Calu3 (cell line): ENCODE data around the gene DNMBP. TPM values are rescaled to one million over a fixed set of nuclear protein-coding genes. Genes with fewer than 3 reads are reported as not detected.

Experiments used
- BruUV-seq: library from RNA; stranded (reverse); fragments of 400-500 nt; replicated peaks from 2 replicates; lab custom pipeline; 2021; lab: Mats Ljungman, UMichigan
- CTCF ChIA-PET: fragments of 300-600 bp; sonication (Branson Sonifier 250); formaldehyde crosslinking; loops from one replicate; lab custom pipeline; 2022; ENCODE audit warnings: antibody characterized with exemption; lab: Charles Lee
- DNase-seq: peaks from one replicate; pipeline ENCODE4 v3.0.0; 2022
- H3K27ac Mint-ChIP-seq: one replicate; pipeline ENCODE4 v1.8.0; 2022; ENCODE audit warnings: mixed read lengths; ENCODE audit not compliant: unreplicated experiment
- H3K27me3 Mint-ChIP-seq: one replicate; pipeline ENCODE4 v1.8.0; 2022; ENCODE audit warnings: mixed read lengths; ENCODE audit not compliant: unreplicated experiment
- H3K36me3 Mint-ChIP-seq: one replicate; pipeline ENCODE4 v1.8.0; 2022; ENCODE audit warnings: mild to moderate bottlenecking, moderate library complexity, mixed read lengths; ENCODE audit not compliant: insufficient read depth, unreplicated experiment
- H3K4me1 Mint-ChIP-seq: one replicate; pipeline ENCODE4 v1.8.0; 2022; ENCODE audit warnings: mild to moderate bottlenecking, low read depth, mixed read lengths; ENCODE audit not compliant: unreplicated experiment
- H3K4me3 Mint-ChIP-seq: one replicate; pipeline ENCODE4 v1.8.0; 2022; ENCODE audit warnings: mild to moderate bottlenecking, low read depth, moderate library complexity, mixed read lengths; ENCODE audit not compliant: unreplicated experiment
- H3K9me3 Mint-ChIP-seq: one replicate; pipeline ENCODE4 v1.8.0; 2022; ENCODE audit warnings: low read depth, mixed read lengths; ENCODE audit not compliant: unreplicated experiment
- intact Hi-C: fragments of 100-400 bp; cut with micrococcal nuclease; formaldehyde crosslinking; loops from one replicate; pipeline ENCODE4 v1.10.0; 2022; ENCODE audit not compliant: unreplicated experiment
- total RNA-seq: library from RNA; stranded (reverse); gene quantifications from 2 replicates; pipeline ENCODE4 v1.2.3, GENCODE V29; 2022
- TF ChIP-seq, protein P1 (sequence below): fragments of 200-600 bp; IDR thresholded peaks from one replicate; pipeline ENCODE4 v1.8.0; 2022; ENCODE audit warnings: antibody characterized with exemption; ENCODE audit not compliant: unreplicated experiment

DNMBP gene
- total RNA-seq, 1 experiment from 2014 or later: 17.6 TPM

DNA sequence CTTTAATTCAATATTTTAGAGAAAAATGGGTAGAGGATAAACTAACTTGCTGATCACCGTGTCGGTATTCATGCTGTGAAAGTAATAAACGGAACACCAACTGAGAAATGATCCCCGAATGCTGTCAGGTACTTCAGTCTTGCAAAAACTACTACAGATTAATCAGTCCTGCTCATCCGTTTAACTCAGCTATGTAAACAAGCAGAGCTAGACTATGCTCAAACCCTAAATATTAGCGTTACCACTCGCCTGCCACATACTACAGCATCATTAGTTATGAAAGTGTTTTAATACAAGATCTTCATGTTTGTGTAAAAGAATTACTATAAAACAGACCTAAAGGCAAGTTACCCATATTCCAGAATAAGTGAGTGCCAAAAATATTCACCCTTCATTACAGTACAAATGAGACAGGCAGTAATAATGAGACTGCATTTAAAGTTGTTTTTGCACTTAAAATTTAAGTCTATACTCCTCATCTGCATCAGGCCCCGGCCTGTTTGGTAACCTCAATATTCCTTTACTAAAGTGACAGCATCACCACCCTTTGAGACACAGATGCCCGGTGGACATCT, 952 bp downstream of the DNMBP start:
- intact Hi-C loops: loop anchor here (5.0 kb wide), 1 partner anchor 81 kb away; no protein-coding TSS in a partner anchor
- no peak overlapping the region for H3K27ac Mint-ChIP-seq
- BruUV-seq: no TSS peak

DNA sequence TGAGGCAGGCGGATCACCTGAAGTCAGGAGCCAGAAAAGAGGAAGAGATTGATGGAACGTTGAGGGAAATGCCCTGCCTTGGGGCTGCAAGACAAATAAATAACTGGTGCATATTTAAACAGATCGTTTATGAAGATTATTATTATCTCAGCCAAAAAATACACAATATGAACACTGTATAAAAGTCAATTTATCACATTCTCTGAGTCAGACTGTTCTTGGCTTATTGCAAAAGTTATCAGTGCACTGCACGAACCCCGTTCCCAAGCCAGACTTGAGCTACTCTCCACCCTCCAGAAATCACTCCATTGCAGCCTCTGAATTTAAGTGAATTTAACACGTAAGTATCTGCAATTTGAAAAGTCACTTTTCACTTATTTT, 1.6 kb downstream of the DNMBP start:
- no TSS peak for BruUV-seq
- Mint-ChIP-seq H3K36me3 (peaks cover 20% of the 10 kb centered on the region), H3K27me3 (no peaks in the 10 kb centered on the region), H3K9me3 (no peaks in the 10 kb centered on the region), H3K27ac (no peak overlapping the region), H3K4me1 (peaks cover 26% of the 10 kb centered on the region), H3K4me3 (peak overlapping the region; percentile 74)
- CTCF ChIA-PET: interaction anchor here (0.8 to 1.4 kb wide), 2 partner anchors 119 to 149 kb away, joined by 3 read pairs; no protein-coding TSS in a partner anchor
- intact Hi-C loops: loop anchor here (5.0 kb wide), 1 partner anchor 81 kb away; no protein-coding TSS in a partner anchor
- DNase-seq: no peak
- TF ChIP-seq, protein P1, sequence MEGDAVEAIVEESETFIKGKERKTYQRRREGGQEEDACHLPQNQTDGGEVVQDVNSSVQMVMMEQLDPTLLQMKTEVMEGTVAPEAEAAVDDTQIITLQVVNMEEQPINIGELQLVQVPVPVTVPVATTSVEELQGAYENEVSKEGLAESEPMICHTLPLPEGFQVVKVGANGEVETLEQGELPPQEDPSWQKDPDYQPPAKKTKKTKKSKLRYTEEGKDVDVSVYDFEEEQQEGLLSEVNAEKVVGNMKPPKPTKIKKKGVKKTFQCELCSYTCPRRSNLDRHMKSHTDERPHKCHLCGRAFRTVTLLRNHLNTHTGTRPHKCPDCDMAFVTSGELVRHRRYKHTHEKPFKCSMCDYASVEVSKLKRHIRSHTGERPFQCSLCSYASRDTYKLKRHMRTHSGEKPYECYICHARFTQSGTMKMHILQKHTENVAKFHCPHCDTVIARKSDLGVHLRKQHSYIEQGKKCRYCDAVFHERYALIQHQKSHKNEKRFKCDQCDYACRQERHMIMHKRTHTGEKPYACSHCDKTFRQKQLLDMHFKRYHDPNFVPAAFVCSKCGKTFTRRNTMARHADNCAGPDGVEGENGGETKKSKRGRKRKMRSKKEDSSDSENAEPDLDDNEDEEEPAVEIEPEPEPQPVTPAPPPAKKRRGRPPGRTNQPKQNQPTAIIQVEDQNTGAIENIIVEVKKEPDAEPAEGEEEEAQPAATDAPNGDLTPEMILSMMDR: no peak

More for the DNA sequence above, 952 bp downstream of the DNMBP start:
- CTCF ChIA-PET: interaction anchor here (0.8 to 1.9 kb wide), 8 partner anchors 12 to 149 kb away, joined by 3 to 11 read pairs (median 4); no protein-coding TSS in a partner anchor
- Mint-ChIP-seq H3K9me3 (no peaks in the 10 kb centered on the region), H3K27me3 (no peaks in the 10 kb centered on the region), H3K4me3 (peak overlapping the region; percentile 74), H3K36me3 (peaks cover 20% of the 10 kb centered on the region), H3K4me1 (peaks cover 26% of the 10 kb centered on the region)
- DNase-seq: no peak
- TF ChIP-seq, protein P1: no peak

DNA sequence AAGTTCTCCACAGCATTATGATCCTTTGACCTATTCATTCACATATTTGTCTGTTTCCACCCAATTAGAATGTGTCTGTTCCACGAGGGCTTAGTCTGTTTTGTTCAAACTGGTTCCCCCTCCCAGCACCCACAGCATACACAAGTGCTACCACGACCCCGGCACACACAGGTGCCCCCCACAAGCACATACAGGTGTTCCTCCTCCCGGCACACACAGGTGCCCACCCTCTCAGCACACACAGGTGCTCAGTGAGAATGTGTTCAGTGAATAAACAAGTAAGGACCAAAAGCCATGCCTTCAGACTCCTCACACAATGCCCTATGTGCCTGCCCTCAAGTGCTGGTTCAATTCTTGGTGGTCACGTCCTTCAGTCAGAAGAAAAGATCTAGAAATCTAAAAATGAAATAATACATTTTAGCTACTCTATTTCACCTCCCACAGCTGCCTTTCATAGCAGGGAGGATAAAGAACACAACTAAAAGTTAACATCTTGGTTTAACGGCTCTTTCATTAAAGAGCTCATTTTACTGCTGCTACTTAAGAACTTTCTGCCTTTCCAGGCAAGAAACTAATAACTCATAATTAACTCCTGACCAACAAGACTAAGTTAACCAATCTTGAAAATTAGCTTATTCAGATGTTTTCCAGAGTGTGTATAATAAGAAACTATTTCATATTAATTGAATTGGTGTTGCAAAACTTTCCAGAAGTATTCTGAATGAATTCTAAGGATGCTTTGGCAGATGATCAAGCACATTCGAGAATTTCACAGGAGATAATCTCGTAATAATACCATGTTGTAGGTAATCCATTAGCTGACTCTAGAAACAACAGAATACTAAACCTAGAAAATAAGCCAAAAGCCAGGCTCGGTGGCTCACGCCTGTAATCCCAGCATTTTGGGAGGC, 2.3 kb downstream of the DNMBP start:
- Mint-ChIP-seq H3K27ac (peak overlapping the region; percentile 75), H3K36me3 (peaks cover 20% of the 10 kb centered on the region), H3K4me1 (peaks cover 26% of the 10 kb centered on the region), H3K4me3 (peak overlapping the region; percentile 74), H3K27me3 (no peaks in the 10 kb centered on the region), H3K9me3 (no peaks in the 10 kb centered on the region)
- TF ChIP-seq, protein P1: no peak
- intact Hi-C loops: loop anchor here (5.0 kb wide), 1 partner anchor 80 kb away; no protein-coding TSS in a partner anchor
- DNase-seq: no peak
- no TSS peak for BruUV-seq
- CTCF ChIA-PET: interaction anchor here (1.4 kb wide), 1 partner anchor 119 kb away, joined by 3 read pairs; no protein-coding TSS in a partner anchor

DNA sequence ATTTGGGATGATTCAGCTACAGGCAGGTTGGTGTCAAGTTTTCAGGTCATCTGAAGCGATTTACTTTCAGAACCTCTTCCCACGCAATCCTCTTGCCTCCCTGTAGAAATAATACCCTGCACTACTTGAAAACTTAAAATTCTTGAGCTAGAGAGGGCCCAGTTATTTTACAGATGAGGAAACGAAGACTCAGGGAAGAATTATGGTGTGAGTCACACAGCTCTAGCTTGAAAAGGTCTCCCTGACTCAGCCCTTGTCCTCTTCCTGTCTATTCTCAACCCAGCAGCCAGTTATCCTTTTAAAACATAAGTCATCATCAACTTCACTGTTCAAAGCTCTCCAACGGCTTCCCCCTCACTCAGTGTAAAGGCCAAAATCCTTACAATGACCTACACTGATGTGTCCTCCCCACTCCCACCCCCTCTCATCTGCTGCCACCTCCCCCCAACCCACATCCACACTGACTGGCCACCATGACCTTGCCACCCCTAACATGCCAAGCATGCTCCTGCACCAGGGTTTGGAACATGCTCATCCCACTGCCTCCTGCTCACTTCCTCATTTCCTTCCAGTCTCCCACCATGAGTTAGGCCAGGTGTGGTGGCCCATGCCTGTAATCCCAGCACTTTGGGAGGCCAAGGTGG, 3.4 kb downstream of the DNMBP start:
- no TSS peak for BruUV-seq
- no peaks in the 10 kb centered on the region for H3K27me3 Mint-ChIP-seq
- TF ChIP-seq, protein P1: no peak
- H3K4me1 Mint-ChIP-seq: peaks cover 33% of the 10 kb centered on the region
- peak overlapping the region; percentile 75 for H3K27ac Mint-ChIP-seq
- CTCF ChIA-PET: interaction anchor here (0.5 to 1.5 kb wide), 4 partner anchors 40 to 100 kb away, joined by 3 to 6 read pairs (median 4); no protein-coding TSS in a partner anchor
- no peaks in the 10 kb centered on the region for H3K9me3 Mint-ChIP-seq
- peak; percentile 12 for DNase-seq
- H3K36me3 Mint-ChIP-seq: peaks cover 20% of the 10 kb centered on the region
- intact Hi-C loops: loop anchor here (5.0 kb wide), 1 partner anchor 79 kb away; no protein-coding TSS in a partner anchor
- H3K4me3 Mint-ChIP-seq: no peak overlapping the region
